ENCODE measurements around the gene SRCAP.
"Not testable (repeated sequence)": the region's sequence is repeated elsewhere in the genome, so short reads cannot be mapped to it uniquely, and the experiment has no call there.

The SRCAP gene

GRCh38 chr16:30698139-30698815, 694 bp upstream of the SRCAP start:
- peak overlapping the region; percentile 98 for H3K4me3 ChIP-seq
- H3K4me1 ChIP-seq, result peaks cover 59% of the 10 kb centered on the region
- H3K9ac ChIP-seq, result peak overlapping the region; percentile 100
- H3K4me2 ChIP-seq, result peak overlapping the region; percentile 92
- peaks cover 35% of the 10 kb centered on the region for H3K36me3 ChIP-seq
- no peak for TF ChIP-seq Cebpa-rat (IDR thresholded peaks at IDR 0.05)
- no peaks in the 10 kb centered on the region for H3K9me3 ChIP-seq
- H3K27ac ChIP-seq, result peak overlapping the region; percentile 100
- no peaks in the 10 kb centered on the region for H3K27me3 ChIP-seq
- peaks cover 33% of the 10 kb centered on the region for H4K20me1 ChIP-seq

- H3K27ac ChIP-seq, result peak overlapping the region; percentile 100
- peak overlapping the region; percentile 92 for H3K4me2 ChIP-seq
- H3K27me3 ChIP-seq, result no peaks in the 10 kb centered on the region
- peak overlapping the region; percentile 98 for H3K4me3 ChIP-seq
- H4K20me1 ChIP-seq, result peaks cover 33% of the 10 kb centered on the region
- no peak for TF ChIP-seq Cebpa-rat (IDR thresholded peaks at IDR 0.05)
- no peaks in the 10 kb centered on the region for H3K9me3 ChIP-seq
- H3K36me3 ChIP-seq, result peaks cover 49% of the 10 kb centered on the region
- peak overlapping the region; percentile 100 for H3K9ac ChIP-seq
- H3K4me1 ChIP-seq, result peaks cover 45% of the 10 kb centered on the region
These were observed 686 bp downstream of the SRCAP start for GRCh38 chr16:30699615-30700099.

- Histone ChIP-seq H3K4me1 (peaks cover 37% of the 10 kb centered on the region), H3K9me3 (no peaks in the 10 kb centered on the region), H3K9ac (no peak overlapping the region), H3K36me3 (peaks cover 57% of the 10 kb centered on the region), H4K20me1 (peaks cover 36% of the 10 kb centered on the region), H3K4me3 (no peak overlapping the region), H3K4me2 (no peak overlapping the region), H3K27ac (no peak overlapping the region), H3K27me3 (no peaks in the 10 kb centered on the region)
- TF ChIP-seq Cebpa-rat (IDR thresholded peaks at IDR 0.05), result no peak
These were observed 1.5 kb downstream of the SRCAP start for GRCh38 chr16:30700491-30700890.

- Histone ChIP-seq H3K36me3 (peaks cover 62% of the 10 kb centered on the region), H3K9ac (no peak overlapping the region), H3K9me3 (no peaks in the 10 kb centered on the region), H4K20me1 (peaks cover 39% of the 10 kb centered on the region), H3K27ac (no peak overlapping the region), H3K4me1 (peaks cover 32% of the 10 kb centered on the region), H3K4me2 (no peak overlapping the region), H3K27me3 (no peaks in the 10 kb centered on the region), H3K4me3 (no peak overlapping the region)
- TF ChIP-seq Cebpa-rat (IDR thresholded peaks at IDR 0.05), result no peak
These were observed 2.0 kb downstream of the SRCAP start for GRCh38 chr16:30700971-30701370.

GRCh38 chr16:30703071-30703470, 4.1 kb downstream of the SRCAP start:
- H3K9ac ChIP-seq, H3K27me3 ChIP-seq, H3K4me3 ChIP-seq, H3K27ac ChIP-seq, H3K4me2 ChIP-seq, H3K9me3 ChIP-seq: not testable (repeated sequence)
- peaks cover 83% of the 10 kb centered on the region for H3K36me3 ChIP-seq
- peaks cover 52% of the 10 kb centered on the region for H4K20me1 ChIP-seq
- peaks cover 19% of the 10 kb centered on the region for H3K4me1 ChIP-seq

- no peaks in the 10 kb centered on the region for H3K9me3 ChIP-seq
- H3K9ac ChIP-seq, result no peak overlapping the region
- H3K36me3 ChIP-seq, result peaks cover 92% of the 10 kb centered on the region
- H3K4me2 ChIP-seq, result no peak overlapping the region
- H3K4me3 ChIP-seq, result no peak overlapping the region
- no peak for TF ChIP-seq Cebpa-rat (IDR thresholded peaks at IDR 0.05)
- H3K27me3 ChIP-seq, result no peaks in the 10 kb centered on the region
- no peak overlapping the region for H3K27ac ChIP-seq
- H3K4me1 ChIP-seq, result peaks cover 19% of the 10 kb centered on the region
- peaks cover 59% of the 10 kb centered on the region for H4K20me1 ChIP-seq
These were observed 5.0 kb downstream of the SRCAP start for GRCh38 chr16:30703971-30704370.

- Histone ChIP-seq H3K4me3 (no peak overlapping the region), H3K27ac (no peak overlapping the region), H3K9ac (no peak overlapping the region), H3K4me1 (no peaks in the 10 kb centered on the region), H3K4me2 (no peak overlapping the region), H3K36me3 (peaks cover 98% of the 10 kb centered on the region), H3K27me3 (0 out of 2 replicates have a peak, but pooled peaks cover 3% of the 10 kb centered on the region), H4K20me1 (peaks cover 58% of the 10 kb centered on the region), H3K9me3 (no peaks in the 10 kb centered on the region)
- TF ChIP-seq Cebpa-rat (IDR thresholded peaks at IDR 0.05), result no peak
These were observed 7.1 kb downstream of the SRCAP start for GRCh38 chr16:30706046-30706445.

- H3K4me1 ChIP-seq, result peaks cover 15% of the 10 kb centered on the region
- peaks cover 100% of the 10 kb centered on the region for H3K36me3 ChIP-seq
- H3K27me3 ChIP-seq, result 0 out of 2 replicates have a peak, but pooled peaks cover 3% of the 10 kb centered on the region
- no peak overlapping the region for H3K4me2 ChIP-seq
- no peak for TF ChIP-seq Cebpa-rat (IDR thresholded peaks at IDR 0.05)
- H3K4me3 ChIP-seq, result no peak overlapping the region
- H4K20me1 ChIP-seq, result peaks cover 77% of the 10 kb centered on the region
- no peak overlapping the region for H3K9ac ChIP-seq
- H3K9me3 ChIP-seq, result no peaks in the 10 kb centered on the region
- H3K27ac ChIP-seq, result no peak overlapping the region
These were observed 12.0 kb downstream of the SRCAP start for GRCh38 chr16:30710971-30711370.

GRCh38 chr16:30711712-30712111, 12.7 kb downstream of the SRCAP start:
- Histone ChIP-seq H3K4me3 (no peak overlapping the region), H3K9ac (no peak overlapping the region), H3K27ac (no peak overlapping the region), H3K36me3 (peaks cover 100% of the 10 kb centered on the region), H3K4me2 (no peak overlapping the region), H4K20me1 (peaks cover 84% of the 10 kb centered on the region), H3K4me1 (peaks cover 19% of the 10 kb centered on the region), H3K9me3 (no peaks in the 10 kb centered on the region), H3K27me3 (0 out of 2 replicates have a peak, but pooled peaks cover 3% of the 10 kb centered on the region)
- TF ChIP-seq Cebpa-rat (IDR thresholded peaks at IDR 0.05), result no peak

- no peaks in the 10 kb centered on the region for H3K27me3 ChIP-seq
- H3K4me2 ChIP-seq, result peak overlapping the region; percentile 43
- H3K4me3 ChIP-seq, result no peak overlapping the region
- H3K36me3 ChIP-seq, result peaks cover 100% of the 10 kb centered on the region
- H3K4me1 ChIP-seq, result peaks cover 19% of the 10 kb centered on the region
- peak overlapping the region; percentile 27; the same call in 1 of the 2 replicates for H3K9ac ChIP-seq
- H3K9me3 ChIP-seq, result no peaks in the 10 kb centered on the region
- no peak for TF ChIP-seq Cebpa-rat (IDR thresholded peaks at IDR 0.05)
- H3K27ac ChIP-seq, result peak overlapping the region; percentile 26; the same call in 1 of the 2 replicates
- peaks cover 85% of the 10 kb centered on the region for H4K20me1 ChIP-seq
These were observed 16.9 kb downstream of the SRCAP start for GRCh38 chr16:30715750-30716445.

Measured in BLaER1 (cell line).